ENCODE measurements around the gene APOH. TPM values are rescaled to one million over a fixed set of nuclear protein-coding genes. Genes with fewer than 3 reads are reported as not detected.
A peak's percentile ranks its signal among the peaks of the same experiment; 100 is the strongest.

The APOH gene
- total RNA-seq, 1 donor from 2014 or later, result not detected

GRCh38 chr17:66272811-66273585 is 43.8 kb upstream of the APOH start:
- peaks cover 60% of the 10 kb centered on the region for H3K4me1 Mint-ChIP-seq (ENCODE audit: low read depth)
- H3K27ac Mint-ChIP-seq (ENCODE audit: unreplicated experiment), result peak overlapping the region; percentile 89
- peaks cover 2% of the 10 kb centered on the region for H3K36me3 Mint-ChIP-seq (ENCODE audit: low read depth)
- peaks cover 5% of the 10 kb centered on the region for H3K9me3 Mint-ChIP-seq (ENCODE audit: low read depth)
- TF ChIP-seq CTCF (IDR thresholded peaks at IDR 0.05), result no peak
- peak overlapping the region; percentile 42 for H3K4me3 Mint-ChIP-seq (ENCODE audit: unreplicated experiment)
- no peak for DNase-seq (ENCODE audit: low spot score)
- H3K27me3 Mint-ChIP-seq (ENCODE audit: low read depth), result no peaks in the 10 kb centered on the region

GRCh38 chr17:66271512-66271911 is 42.3 kb upstream of the APOH start:
- peaks cover 2% of the 10 kb centered on the region for H3K36me3 Mint-ChIP-seq (ENCODE audit: low read depth)
- H3K27me3 Mint-ChIP-seq (ENCODE audit: low read depth), result no peaks in the 10 kb centered on the region
- H3K9me3 Mint-ChIP-seq (ENCODE audit: low read depth), result peaks cover 5% of the 10 kb centered on the region
- no peak for DNase-seq (ENCODE audit: low spot score)
- peaks cover 55% of the 10 kb centered on the region for H3K4me1 Mint-ChIP-seq (ENCODE audit: low read depth)
- no peak for TF ChIP-seq CTCF (IDR thresholded peaks at IDR 0.05)
- no peak overlapping the region for H3K4me3 Mint-ChIP-seq (ENCODE audit: unreplicated experiment)
- no peak overlapping the region for H3K27ac Mint-ChIP-seq (ENCODE audit: unreplicated experiment)

GRCh38 chr17:66270106-66270505 is 40.9 kb upstream of the APOH start:
- peaks cover 2% of the 10 kb centered on the region for H3K36me3 Mint-ChIP-seq (ENCODE audit: low read depth)
- peaks cover 5% of the 10 kb centered on the region for H3K9me3 Mint-ChIP-seq (ENCODE audit: low read depth)
- peak overlapping the region; percentile 5 for H3K27ac Mint-ChIP-seq (ENCODE audit: unreplicated experiment)
- peaks cover 43% of the 10 kb centered on the region for H3K4me1 Mint-ChIP-seq (ENCODE audit: low read depth)
- H3K4me3 Mint-ChIP-seq (ENCODE audit: unreplicated experiment), result no peak overlapping the region
- no peak for TF ChIP-seq CTCF (IDR thresholded peaks at IDR 0.05)
- DNase-seq (ENCODE audit: low spot score), result no peak
- H3K27me3 Mint-ChIP-seq (ENCODE audit: low read depth), result no peaks in the 10 kb centered on the region

GRCh38 chr17:66268247-66268927 is 39.2 kb upstream of the APOH start:
- H3K4me1 Mint-ChIP-seq (ENCODE audit: low read depth), result peaks cover 35% of the 10 kb centered on the region
- TF ChIP-seq CTCF (IDR thresholded peaks at IDR 0.05), result no peak
- peaks cover 5% of the 10 kb centered on the region for H3K9me3 Mint-ChIP-seq (ENCODE audit: low read depth)
- H3K27ac Mint-ChIP-seq (ENCODE audit: unreplicated experiment), result peak overlapping the region; percentile 89
- peaks cover 2% of the 10 kb centered on the region for H3K36me3 Mint-ChIP-seq (ENCODE audit: low read depth)
- H3K27me3 Mint-ChIP-seq (ENCODE audit: low read depth), result no peaks in the 10 kb centered on the region
- DNase-seq (ENCODE audit: low spot score), result no peak
- H3K4me3 Mint-ChIP-seq (ENCODE audit: unreplicated experiment), result peak overlapping the region; percentile 5

GRCh38 chr17:66264696-66265095 is 35.5 kb upstream of the APOH start:
- Mint-ChIP-seq H3K36me3 (ENCODE audit: low read depth) (no peaks in the 10 kb centered on the region), H3K27ac (ENCODE audit: unreplicated experiment) (no peak overlapping the region), H3K9me3 (ENCODE audit: low read depth) (no peaks in the 10 kb centered on the region), H3K27me3 (ENCODE audit: low read depth) (no peaks in the 10 kb centered on the region), H3K4me3 (ENCODE audit: unreplicated experiment) (no peak overlapping the region), H3K4me1 (ENCODE audit: low read depth) (peaks cover 17% of the 10 kb centered on the region)
- no peak for TF ChIP-seq CTCF (IDR thresholded peaks at IDR 0.05)
- no peak for DNase-seq (ENCODE audit: low spot score)

All from chondrocyte (in vitro differentiated cells).